Measurements from ENCODE around the gene DENND5B. TPM values are rescaled to one million over a fixed set of nuclear protein-coding genes. Genes with fewer than 3 reads are reported as not detected.

DENND5B gene
- total and polyA plus RNA-seq, 10 of the 15 experiments (the other 5 are each of a cell fraction or from before 2014, with no cell fraction given) = 0.39 to 32.5 (median 20.6) TPM

GRCh38 chr12:31560516-31560915 is 30.4 kb downstream of the DENND5B start (continued):
- TF ChIP-seq, protein P1, sequence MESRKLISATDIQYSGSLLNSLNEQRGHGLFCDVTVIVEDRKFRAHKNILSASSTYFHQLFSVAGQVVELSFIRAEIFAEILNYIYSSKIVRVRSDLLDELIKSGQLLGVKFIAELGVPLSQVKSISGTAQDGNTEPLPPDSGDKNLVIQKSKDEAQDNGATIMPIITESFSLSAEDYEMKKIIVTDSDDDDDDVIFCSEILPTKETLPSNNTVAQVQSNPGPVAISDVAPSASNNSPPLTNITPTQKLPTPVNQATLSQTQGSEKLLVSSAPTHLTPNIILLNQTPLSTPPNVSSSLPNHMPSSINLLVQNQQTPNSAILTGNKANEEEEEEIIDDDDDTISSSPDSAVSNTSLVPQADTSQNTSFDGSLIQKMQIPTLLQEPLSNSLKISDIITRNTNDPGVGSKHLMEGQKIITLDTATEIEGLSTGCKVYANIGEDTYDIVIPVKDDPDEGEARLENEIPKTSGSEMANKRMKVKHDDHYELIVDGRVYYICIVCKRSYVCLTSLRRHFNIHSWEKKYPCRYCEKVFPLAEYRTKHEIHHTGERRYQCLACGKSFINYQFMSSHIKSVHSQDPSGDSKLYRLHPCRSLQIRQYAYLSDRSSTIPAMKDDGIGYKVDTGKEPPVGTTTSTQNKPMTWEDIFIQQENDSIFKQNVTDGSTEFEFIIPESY (IDR thresholded peaks at IDR 0.05) = no peak
- TF ChIP-seq SIN3A (IDR thresholded peaks at IDR 0.05; ENCODE audit: low read depth, low read length) (no peak), CREM (IDR thresholded peaks at IDR 0.05; ENCODE audit: low read depth) (no peak), RAD51 (IDR thresholded peaks at IDR 0.05) (no peak), BCL3 (IDR thresholded peaks at IDR 0.05; ENCODE audit: borderline replicate concordance, insufficient read depth, low read depth, low read length, poor library complexity, severe bottlenecking) (no peak), PML (IDR thresholded peaks at IDR 0.05; ENCODE audit: low read length) (no peak), DPF2 (IDR thresholded peaks at IDR 0.05) (no peak)

- FAIRE-seq (peak; percentile 68), DNase-seq (ENCODE audit: low read depth, low spot score) (no peak), ATAC-seq (no peak)
- no peak overlapping the region for H3K27ac ChIP-seq (ENCODE audit: control insufficient read depth, insufficient read depth)
- POLR2A ChIA-PET = no interaction called here
- H3K79me2 ChIP-seq (ENCODE audit: control insufficient read depth, insufficient read depth, low read length) = peaks cover 58% of the 10 kb centered on the region
- no peaks in the 10 kb centered on the region for H4K20me1 ChIP-seq (ENCODE audit: control insufficient read depth, insufficient read depth)
- no peaks in the 10 kb centered on the region; a peak in 1 of 4 replicates for H3K36me3 ChIP-seq (ENCODE audit: control insufficient read depth in 2 of 2, insufficient read depth in 2 of 2, low read length in 1 of 2)
- peaks cover 11% of the 10 kb centered on the region for H3K4me1 ChIP-seq (ENCODE audit: control insufficient read depth, insufficient read depth, low read length)
- H3K27me3 ChIP-seq (replicated peaks in 1 of 2; ENCODE audit: control insufficient read depth in 2 of 2, insufficient read depth in 2 of 2, low read length in 1 of 2) = no peaks in the 10 kb centered on the region
- H3K4me3 ChIP-seq = no peak overlapping the region
- intact Hi-C loops (cut with micrococcal nuclease; ENCODE audit: unreplicated experiment) = no loop called here
- H3K9me3 ChIP-seq (replicated peaks; ENCODE audit: control insufficient read depth, insufficient read depth, low read length) = peaks cover 3% of the 10 kb centered on the region; the same call in 2 of the 3 replicates
- CTCF ChIA-PET = no interaction called here
- in situ Hi-C loops (cut with MboI) = no loop called here
- SMC1A ChIA-PET (ENCODE audit: uncharacterized antibody, unreplicated experiment) = no interaction called here
- no peak overlapping the region for H3K9ac ChIP-seq (ENCODE audit: control insufficient read depth, insufficient read depth, low read length)
- no peak overlapping the region for H2AFZ ChIP-seq (ENCODE audit: control insufficient read depth, low read depth, low read length)
- H3K4me2 ChIP-seq (ENCODE audit: control insufficient read depth, insufficient read depth) = no peak overlapping the region
- no TSS peak for BruUV-seq (replicated peaks)
- RAD21 ChIA-PET (ENCODE audit: unreplicated experiment) = no interaction called here
- TF ChIP-seq SMC3 (IDR thresholded peaks at IDR 0.05; ENCODE audit: borderline replicate concordance, low read length) (no peak), KAT2A (conservative IDR thresholded peaks at IDR 0.05; ENCODE audit: control insufficient read depth, low read depth, low read length) (no peak), ZZZ3 (IDR thresholded peaks at IDR 0.05; ENCODE audit: control insufficient read depth, insufficient read length, low read depth) (no peak), SREBF2 (IDR thresholded peaks at IDR 0.05; ENCODE audit: low read length) (no peak), ZNF384 (IDR thresholded peaks at IDR 0.05; ENCODE audit: borderline replicate concordance, low read depth, low read length) (no peak), JUND (IDR thresholded peaks at IDR 0.05; ENCODE audit: low read depth, low read length) (no peak), EP300 (IDR thresholded peaks at IDR 0.05; ENCODE audit: borderline replicate concordance in 1 of 2, control insufficient read depth in 1 of 2, low read depth in 2 of 2, low read length in 2 of 2) (no peak), CUX1 (IDR thresholded peaks at IDR 0.05; ENCODE audit: insufficient replicate concordance, low read depth, low read length) (no peak), FOXK2 (IDR thresholded peaks at IDR 0.05) (no peak)
Observed at GRCh38 chr12:31558521-31558920, 32.4 kb downstream of the DENND5B start.

Measured in GM12878 (cell line).